Esophagus (tissue), 2 donors: ENCODE data around the gene SLC24A5. TPM values are rescaled to one million over a fixed set of nuclear protein-coding genes. Genes with fewer than 3 reads are reported as not detected.
A peak's percentile ranks its signal among the peaks of the same experiment; 100 is the strongest.

Source experiments
- H3K27ac ChIP-seq, 2 donors: one replicate each; pipeline ENCODE4 v1.5.1; 2013; ENCODE audit warnings: low read depth in 2 of 2, mild to moderate bottlenecking in 2 of 2, inconsistent platforms in 1 of 2, low read length in 1 of 2, moderate library complexity in 1 of 2
- H3K27me3 ChIP-seq, 2 donors: one replicate each; pipeline ENCODE4 v1.6.1; 2013; ENCODE audit warnings: low read length in 2 of 2, control low read depth in 1 of 2, mild to moderate bottlenecking in 1 of 2; ENCODE audit not compliant: insufficient read depth in 2 of 2, control insufficient read depth in 1 of 2
- H3K36me3 ChIP-seq, 2 donors: one replicate each; pipeline ENCODE4 v1.6.1; 2013; ENCODE audit warnings: low read length in 1 of 2; ENCODE audit not compliant: control insufficient read depth in 2 of 2, insufficient read depth in 2 of 2
- H3K4me1 ChIP-seq, 2 donors: one replicate each; pipeline ENCODE4 v1.6.1; 2013; ENCODE audit warnings: low read length in 1 of 2; ENCODE audit not compliant: control insufficient read depth in 2 of 2, insufficient read depth in 2 of 2
- H3K4me3 ChIP-seq, 2 donors: one replicate each; pipeline ENCODE4 v1.5.1; 2013; ENCODE audit warnings: low read length in 2 of 2, mild to moderate bottlenecking in 2 of 2, low read depth in 1 of 2, moderate library complexity in 1 of 2
- H3K9me3 ChIP-seq, 2 donors: one replicate each; pipeline ENCODE4 v1.6.1; 2013; ENCODE audit warnings: mild to moderate bottlenecking in 2 of 2, low read depth in 1 of 2, low read length in 1 of 2, moderate library complexity in 1 of 2; ENCODE audit not compliant: control insufficient read depth in 2 of 2, insufficient read depth in 1 of 2
- WGBS, 2 donors: extraction: QIAGEN DNeasy Blood & Tissue Kit; methylation state at CpG; one replicate each; pipeline ENCODE4 v1.1.7; 2013; 5-methylcytosine and 5-hydroxymethylcytosine counted together
- polyA plus RNA-seq, 2 donors: library from polyadenylated mRNA; stranded (reverse); fragments of 200-250 nt; gene quantifications; one replicate each; pipeline ENCODE4 v1.2.3, GENCODE V29; 2013
- donor health status: healthy with polysubstance abuse.
- donor health status: Bipolar disorder and iron deficiency.

Gene SLC24A5
- polyA plus RNA-seq, 2 donors, result not detected

DNA sequence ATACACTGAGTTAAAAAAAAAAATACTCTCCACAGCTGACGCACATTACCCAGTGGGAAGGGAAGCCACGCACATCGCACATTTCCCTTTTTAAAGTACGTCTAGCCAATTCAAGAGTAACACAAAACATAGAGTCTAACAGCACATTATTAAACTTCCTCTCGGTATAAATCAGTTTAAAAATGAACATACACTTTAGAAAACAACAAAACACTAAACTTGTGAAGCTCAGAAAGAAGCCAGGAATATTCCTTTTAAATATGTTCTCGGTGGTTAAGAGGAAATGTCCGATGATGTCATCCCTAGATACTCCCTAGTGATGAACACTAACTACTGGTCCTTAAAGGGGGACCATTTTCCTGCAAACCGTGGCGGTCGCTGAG is 56.6 kb downstream of the SLC24A5 start:
- Histone ChIP-seq H3K9me3 (no peaks in the 10 kb centered on the region), H3K36me3 (no peaks in the 10 kb centered on the region), H3K27ac (peak overlapping the region; percentile 41 to 56), H3K27me3 (peaks cover 0 to 8% of the 10 kb centered on the region in 2 donors), H3K4me1 (no peaks in the 10 kb centered on the region), H3K4me3 (peak overlapping the region; percentile 50 to 58)
- WGBS, 2 donors, result 6 to 9% methylated on average over 10 of the region's 10 CpGs

GRCh38 chr15:48177766-48178647 is 57.2 kb downstream of the SLC24A5 start, which contains the start of gene MYEF2:
Gene MYEF2 (minus strand): TSS chr15:48178295. CDS start chr15:48178237, 58 bp downstream.
- H3K27ac ChIP-seq, result peak within 1 kb of the TSS; percentile 41 to 56

DNA sequence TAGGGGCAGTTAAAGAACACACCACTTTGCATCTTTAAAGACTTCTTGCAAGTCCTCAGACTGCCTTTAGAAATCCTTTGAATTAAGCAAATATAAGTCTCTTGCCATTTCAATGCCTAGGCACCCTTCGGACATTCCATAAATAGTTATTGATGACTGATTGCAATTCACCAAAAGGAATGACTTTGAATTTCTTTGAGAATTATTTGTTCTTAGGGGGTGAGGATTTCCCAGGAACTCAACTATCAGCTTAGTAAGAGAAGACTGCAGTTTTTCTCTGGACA is 57.8 kb downstream of the SLC24A5 start:
- no peak overlapping the region for H3K27ac ChIP-seq
- no peaks in the 10 kb centered on the region for H3K4me1 ChIP-seq
- H3K27me3 ChIP-seq, result peaks cover 0 to 8% of the 10 kb centered on the region in 2 donors
- WGBS, 2 donors, result 56 to 59% methylated on average over 1 of the region's 1 CpG
- H3K4me3 ChIP-seq, result peak overlapping the region in 1 of 2 donors; percentile 50
- H3K9me3 ChIP-seq, result no peaks in the 10 kb centered on the region
- no peaks in the 10 kb centered on the region for H3K36me3 ChIP-seq

More at GRCh38 chr15:48177766-48178647, 57.2 kb downstream of the SLC24A5 start, which contains the start of gene MYEF2:
- 3 to 4% methylated on average over 67 to 71 of the region's 71 CpGs for WGBS, 2 donors
- H3K36me3 ChIP-seq, result no peaks in the 10 kb centered on the region
- H3K9me3 ChIP-seq, result no peaks in the 10 kb centered on the region
- peak within 1 kb of the TSS; percentile 50 to 58 for H3K4me3 ChIP-seq
- peaks cover 0 to 8% of the 10 kb centered on the region in 2 donors for H3K27me3 ChIP-seq
- H3K4me1 ChIP-seq, result no peaks in the 10 kb centered on the region

DNA sequence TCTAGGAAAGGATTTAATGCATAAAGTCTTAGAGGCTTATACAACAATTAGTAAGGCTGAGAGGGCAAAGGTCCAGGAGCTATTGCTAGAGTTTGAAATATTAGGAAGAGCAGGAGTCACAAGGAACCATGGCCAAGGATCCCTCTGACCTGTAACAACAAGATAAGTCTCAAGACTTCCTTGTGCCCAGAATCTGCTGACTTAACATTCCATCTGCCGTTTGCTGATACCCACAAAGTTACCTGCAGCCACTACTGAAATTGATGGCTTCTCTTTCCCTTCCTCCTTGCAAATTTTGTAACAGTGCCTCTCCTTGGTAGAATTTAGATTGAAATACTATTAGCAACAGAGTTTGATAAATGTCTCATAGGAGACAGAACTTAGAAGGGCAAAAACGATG is 62.0 kb downstream of the SLC24A5 start:
- Histone ChIP-seq H3K9me3 (no peaks in the 10 kb centered on the region), H3K27me3 (peaks cover 0 to 5% of the 10 kb centered on the region in 2 donors), H3K4me1 (no peaks in the 10 kb centered on the region), H3K27ac (no peak overlapping the region), H3K36me3 (no peaks in the 10 kb centered on the region), H3K4me3 (no peak overlapping the region)
- 48 to 55% methylated on average over 2 of the region's 2 CpGs for WGBS, 2 donors

DNA sequence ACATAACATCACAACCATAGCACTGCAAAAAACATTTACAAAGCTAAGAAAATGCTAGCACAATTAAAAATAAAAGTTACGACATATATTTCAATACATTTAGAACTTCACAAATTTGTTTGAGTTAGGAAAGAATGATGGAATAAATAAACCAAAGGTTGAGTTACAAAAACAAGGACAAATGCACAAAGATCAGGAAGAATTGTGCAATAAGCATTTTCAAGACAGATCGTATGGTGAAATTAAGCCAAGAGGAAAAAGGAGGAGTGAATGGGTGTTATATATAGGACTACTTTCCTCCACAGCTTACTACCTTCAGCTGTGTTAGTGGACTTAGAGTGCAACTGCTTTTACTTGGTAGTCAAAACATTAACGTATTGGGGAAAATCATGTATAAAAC is 64.7 kb downstream of the SLC24A5 start:
- H3K4me1 ChIP-seq, result no peaks in the 10 kb centered on the region
- no peaks in the 10 kb centered on the region for H3K9me3 ChIP-seq
- WGBS, 2 donors, result 84% methylated on average over 3 of the region's 3 CpGs
- no peak overlapping the region for H3K27ac ChIP-seq
- H3K4me3 ChIP-seq, result no peak overlapping the region
- H3K27me3 ChIP-seq, result no peaks in the 10 kb centered on the region
- no peaks in the 10 kb centered on the region for H3K36me3 ChIP-seq

- H3K27ac ChIP-seq, result no peak overlapping the region
- no peak overlapping the region for H3K4me3 ChIP-seq
- 90% methylated on average over 3 of the region's 3 CpGs for whole genome bisulfite sequencing, 2 donors
- H3K27me3 ChIP-seq, result no peaks in the 10 kb centered on the region
- H3K4me1 ChIP-seq, result no peaks in the 10 kb centered on the region
- H3K36me3 ChIP-seq, result no peaks in the 10 kb centered on the region
- no peaks in the 10 kb centered on the region for H3K9me3 ChIP-seq
Observed at GRCh38 chr15:48186271-48186670, 65.5 kb downstream of the SLC24A5 start.

DNA sequence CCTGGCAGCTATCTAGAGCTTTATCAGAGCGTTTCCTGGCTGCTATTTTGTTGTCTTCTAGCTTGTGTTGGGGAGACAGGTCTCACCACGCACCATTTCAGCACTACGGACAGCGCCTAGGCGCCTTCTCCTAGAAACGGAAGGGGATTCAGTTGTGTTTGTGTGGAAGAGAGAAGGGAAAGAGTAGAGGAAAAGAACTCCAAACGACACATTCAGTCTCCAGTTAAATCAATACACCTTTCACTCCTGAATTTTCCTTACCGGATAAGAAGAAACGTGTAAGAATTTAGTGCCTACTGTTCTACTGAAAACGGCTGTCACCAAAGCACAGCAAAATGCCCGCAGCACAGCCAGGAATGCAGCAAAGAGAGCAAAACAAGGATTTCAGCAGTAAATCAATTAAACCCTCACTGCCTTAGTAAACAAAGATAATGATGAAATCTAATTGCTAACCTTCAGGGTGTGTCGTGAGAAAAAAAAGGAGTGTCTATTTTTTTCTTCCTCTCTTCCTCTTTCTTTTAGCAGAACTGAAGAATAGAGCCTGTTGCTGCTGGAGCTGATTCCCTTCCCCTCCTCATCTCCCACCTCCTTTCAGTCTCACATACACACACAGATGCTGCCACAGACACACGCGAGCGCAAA is 70.3 kb downstream of the SLC24A5 start:
- WGBS, 2 donors, result 7% methylated on average over 15 of the region's 15 CpGs
- H3K4me1 ChIP-seq, result no peaks in the 10 kb centered on the region
- no peaks in the 10 kb centered on the region for H3K9me3 ChIP-seq
- no peak overlapping the region for H3K27ac ChIP-seq
- H3K4me3 ChIP-seq, result no peak overlapping the region
- H3K36me3 ChIP-seq, result no peaks in the 10 kb centered on the region
- H3K27me3 ChIP-seq, result no peaks in the 10 kb centered on the region

DNA sequence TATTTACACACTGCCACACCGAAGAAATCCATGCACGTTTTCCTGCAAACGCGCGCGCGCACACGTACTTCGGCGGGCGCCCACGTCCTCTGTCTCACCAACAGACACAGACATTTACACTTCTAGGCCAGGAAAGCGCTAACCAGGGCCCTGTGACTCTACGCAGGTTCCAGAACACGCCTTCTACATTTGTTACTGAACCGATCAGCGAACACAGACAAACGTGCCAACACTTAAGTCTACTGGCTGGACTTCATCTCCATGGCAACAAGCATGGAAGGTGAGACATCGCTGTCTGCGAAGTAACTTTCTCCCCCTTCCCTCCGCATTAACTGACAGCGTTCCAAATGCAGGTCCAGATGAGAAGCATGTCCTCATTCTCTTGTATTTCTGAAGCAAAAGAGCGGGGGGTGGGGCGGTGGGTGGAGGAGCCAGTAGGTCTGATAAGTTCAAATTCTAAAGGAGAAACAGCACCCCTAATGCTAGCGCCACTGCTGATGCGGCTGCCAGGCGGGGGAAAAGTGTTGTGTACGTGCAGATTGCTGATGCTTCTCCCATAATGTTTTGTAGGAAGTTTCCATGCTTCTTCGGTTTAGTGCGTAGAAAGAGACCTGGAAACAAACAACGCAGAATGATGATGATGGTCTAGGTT is 70.9 kb downstream of the SLC24A5 start, which contains the start of gene CTXN2:
TSS of gene CTXN2 (plus strand) at position 92 of the 652 bp plus-strand sequence. CDS start 9,636 bp downstream, outside the sequence.
- H3K4me3 ChIP-seq, result no peak within 1 kb of the TSS

More for the DNA sequence above, 70.9 kb downstream of the SLC24A5 start, which contains the start of gene CTXN2:
- H3K27ac ChIP-seq, result no peak within 1 kb of the TSS
- no peaks in the 10 kb centered on the region for H3K4me1 ChIP-seq
- WGBS, 2 donors, result 10 to 16% methylated on average over 31 of the region's 31 CpGs
- no peaks in the 10 kb centered on the region for H3K9me3 ChIP-seq
- H3K36me3 ChIP-seq, result no peaks in the 10 kb centered on the region
- H3K27me3 ChIP-seq, result no peaks in the 10 kb centered on the region
